Measurements from ENCODE around the gene KLK14.

DNA sequence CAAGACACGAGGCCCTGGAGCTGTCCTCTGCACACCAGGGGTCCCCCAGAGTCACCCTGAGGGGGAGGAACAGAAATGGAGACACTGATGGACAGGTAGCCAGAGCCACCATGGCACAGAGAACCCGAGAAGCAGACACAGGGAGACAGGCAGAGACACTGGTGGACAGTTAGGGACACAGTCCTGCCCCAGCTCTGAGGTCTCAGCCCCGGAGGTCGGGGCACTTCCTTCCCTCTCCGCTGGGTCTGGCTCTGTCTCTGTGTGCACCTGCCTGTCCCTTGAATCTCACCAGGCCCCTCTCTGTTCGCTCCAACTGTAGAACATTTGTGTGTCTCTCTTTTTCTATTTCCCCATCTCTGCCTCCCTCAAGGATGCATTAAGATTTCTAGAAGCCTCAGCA, 4.6 kb downstream of the KLK14 start:
- TF ChIP-seq, protein P1, sequence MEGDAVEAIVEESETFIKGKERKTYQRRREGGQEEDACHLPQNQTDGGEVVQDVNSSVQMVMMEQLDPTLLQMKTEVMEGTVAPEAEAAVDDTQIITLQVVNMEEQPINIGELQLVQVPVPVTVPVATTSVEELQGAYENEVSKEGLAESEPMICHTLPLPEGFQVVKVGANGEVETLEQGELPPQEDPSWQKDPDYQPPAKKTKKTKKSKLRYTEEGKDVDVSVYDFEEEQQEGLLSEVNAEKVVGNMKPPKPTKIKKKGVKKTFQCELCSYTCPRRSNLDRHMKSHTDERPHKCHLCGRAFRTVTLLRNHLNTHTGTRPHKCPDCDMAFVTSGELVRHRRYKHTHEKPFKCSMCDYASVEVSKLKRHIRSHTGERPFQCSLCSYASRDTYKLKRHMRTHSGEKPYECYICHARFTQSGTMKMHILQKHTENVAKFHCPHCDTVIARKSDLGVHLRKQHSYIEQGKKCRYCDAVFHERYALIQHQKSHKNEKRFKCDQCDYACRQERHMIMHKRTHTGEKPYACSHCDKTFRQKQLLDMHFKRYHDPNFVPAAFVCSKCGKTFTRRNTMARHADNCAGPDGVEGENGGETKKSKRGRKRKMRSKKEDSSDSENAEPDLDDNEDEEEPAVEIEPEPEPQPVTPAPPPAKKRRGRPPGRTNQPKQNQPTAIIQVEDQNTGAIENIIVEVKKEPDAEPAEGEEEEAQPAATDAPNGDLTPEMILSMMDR (IDR thresholded peaks at IDR 0.05): no peak
- TF ChIP-seq POLR2AphosphoS5 (IDR thresholded peaks at IDR 0.05): no peak
